Heart right ventricle (tissue), 16 donors: ENCODE data around the gene CDK14. TPM values are rescaled to one million over a fixed set of nuclear protein-coding genes. Genes with fewer than 3 reads are reported as not detected.

Experiments
- ATAC-seq, 8 donors: fragments of 200-7000 bp; cut with Tn5 transposase; one replicate each; pipeline ENCODE4 v1.9.1; 2020; ENCODE audit warnings: mild to moderate bottlenecking in 8 of 8, moderate library complexity in 8 of 8, moderate number of reproducible peaks in 1 of 8
- DNase-seq, 2 donors: peaks; one replicate each; pipeline ENCODE4 v3.0.0-alpha.2; 2020
- H3K27ac ChIP-seq, 10 donors: fragments of 200-600 bp; sonication (generic) in 2 of 10; one replicate each; pipeline versions ENCODE4 v1.5.0 to v1.8.0; 2020 to 2022; ENCODE audit warnings: mild to moderate bottlenecking in 3 of 10
- H3K27me3 ChIP-seq, 7 donors: fragments of 200-600 bp; one replicate each; pipeline ENCODE4 v1.8.0; 2021 to 2022; ENCODE audit warnings: mild to moderate bottlenecking in 2 of 7
- H3K36me3 ChIP-seq, 9 donors: fragments of 200-600 bp; sonication (generic) in 1 of 9; one replicate each; pipeline versions ENCODE4 v1.5.0 to v1.8.0; 2020 to 2022; ENCODE audit warnings: mild to moderate bottlenecking in 2 of 9
- H3K4me1 ChIP-seq, 9 donors: fragments of 200-600 bp; sonication (generic) in 1 of 9; one replicate each; pipeline versions ENCODE4 v1.5.0 to v1.8.0; 2020 to 2022; ENCODE audit warnings: mild to moderate bottlenecking in 4 of 9
- H3K4me3 ChIP-seq, 10 donors: fragments of 200-600 bp; sonication (generic) in 2 of 10; one replicate each; pipeline versions ENCODE4 v1.5.0 to v1.8.0; 2020 to 2022; ENCODE audit warnings: mild to moderate bottlenecking in 7 of 10, moderate library complexity in 2 of 10
- H3K9me3 ChIP-seq, 11 donors: fragments of 200-600 bp in 10 of 11; sonication (generic) in 2 of 11; one replicate each; pipeline versions ENCODE4 v1.5.0 to v1.8.0; 2013 to 2022; ENCODE audit warnings: mild to moderate bottlenecking in 2 of 11, control low read depth in 1 of 11, moderate library complexity in 1 of 11
- CTCF ChIP-seq, 9 donors: fragments of 200-600 bp; sonication (generic) in 2 of 9; IDR thresholded peaks; one replicate each; pipeline versions ENCODE4 v1.5.0 to v1.8.0; 2021 to 2022; ENCODE audit warnings: antibody characterized with exemption in 9 of 9, mild to moderate bottlenecking in 5 of 9, moderate library complexity in 1 of 9
- WGBS, 2 donors: extraction: QIAGEN DNeasy Blood & Tissue Kit; methylation state at CpG; one replicate each; pipeline ENCODE4 v1.1.7; 2013; ENCODE audit warnings: inconsistent platforms in 1 of 2; 5-methylcytosine and 5-hydroxymethylcytosine counted together
- intact Hi-C, 10 donors: fragments of 100-400 bp; cut with DNase I; formaldehyde crosslinking; loops; one replicate each; pipeline versions ENCODE4 v1.11.1 to v1.14.2; 2022
- polyA plus RNA-seq, 2 donors: library from polyadenylated mRNA; stranded (reverse); fragments of 200-250 nt; gene quantifications; one replicate each; pipeline ENCODE4 v1.2.3, GENCODE V29; 2013
- total RNA-seq, 10 donors: library from RNA; stranded (reverse); fragmentation: NEBNext Ultra II Directional in 3 of 10; extraction: Animal tissue kit (Norgen Biotek cat#: 25700) in 3 of 10; gene quantifications; one replicate each; pipeline versions ENCODE4 v1.2.1 to v1.2.4, GENCODE V29; 2021 to 2023
- donor health status: Arrhythmogenic right ventricular cardiomyopathy.
- donor health status: ischemic (EF 13 %, LVEDD 7.1; RV severe dilation, severe dysfunction).
- donor health status: healthy with polysubstance abuse.
- donor health status: DM: no; HTN: yes; CAD: no.
- donor health status: DM: no; HTN: no; CAD: no.
- donor health status: ischemic (EF 25% LVEDD 6.9; RV normal size, moderate dysfunction).
- donor health status: ischemic (EF 25% LVEDD 5.7; RV mildly dilated, moderate dysfunction).
- donor health status: healthy.
- donor health status: DM: yes; HTN: yes; CAD: no.
- donor health status: Ischemic cardiomyopathy.
- donor health status: ischemic (EF 35%, LVEDD 5.7; RV mildly dilated, moderate dysfunction).
- donor health status: nonischemic (EF 11% LVEDD 7.7; RV severe dilation, severe dysfunction).
- donor health status: DM: yes; HTN: yes; CAD: no.
- donor health status: PGD.
- donor health status: ischemic (EF 29% LVEDD 5.4; RV normal size, mild dysfunction).
- donor health status: nonischemic (EF 23%, LVEDD 6.1; RV moderate dilation, normal function).

CDK14 gene
- total and polyA plus RNA-seq, 12 donors: 3.9 to 36.5 (median 21.4) TPM

- intact Hi-C loops: no loop called here
- Histone ChIP-seq H3K4me3 (no peak overlapping the region), H3K36me3 (no peaks in the 10 kb centered on the region), H3K4me1 (peaks cover 0 to 6% (median 0%) of the 10 kb centered on the region in 9 donors), H3K27me3 (no peaks in the 10 kb centered on the region), H3K9me3 (no peaks in the 10 kb centered on the region), H3K27ac (no peak overlapping the region)
- TF ChIP-seq CTCF (IDR thresholded peaks at IDR 0.05): no peak
- 81 to 93% methylated on average over 4 of the region's 4 CpGs for WGBS, 2 donors
- ATAC-seq: no peak
- no peak for DNase-seq
Measured at GRCh38 chr7:91135703-91136430, 539.7 kb downstream of the CDK14 start.

DNA sequence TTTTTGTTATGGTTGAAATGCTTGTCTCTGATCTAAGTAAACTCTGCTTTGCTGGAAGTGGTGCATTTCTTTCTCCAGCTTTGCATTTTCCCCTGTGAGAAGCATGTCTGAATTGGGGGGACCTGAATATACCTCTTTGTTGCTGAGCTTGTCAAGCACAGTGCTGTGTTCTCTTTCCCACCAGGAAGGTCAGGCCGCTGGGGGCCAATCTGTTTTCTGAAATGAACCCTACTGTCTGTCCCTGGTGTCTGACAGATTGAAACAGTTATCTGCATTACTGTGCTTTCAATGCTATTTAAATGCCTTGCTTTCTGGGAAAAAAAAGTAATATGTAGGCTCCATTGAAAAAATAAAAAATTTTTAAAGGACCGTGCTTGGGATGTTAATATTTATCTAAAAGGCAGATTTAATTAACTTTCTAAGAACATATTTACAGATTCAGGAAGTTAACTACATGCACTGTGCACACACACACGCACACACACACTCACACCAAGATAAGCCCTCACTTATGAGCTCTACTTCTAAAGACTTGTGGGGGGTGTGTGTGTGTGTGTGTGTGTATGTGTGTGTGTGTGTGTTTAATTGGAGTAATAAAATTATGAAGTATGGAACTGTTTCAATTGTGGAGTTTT, 541.1 kb downstream of the CDK14 start:
- no peak for TF ChIP-seq CTCF (IDR thresholded peaks at IDR 0.05)
- H3K36me3 ChIP-seq: no peaks in the 10 kb centered on the region
- H3K4me1 ChIP-seq: peaks cover 0 to 6% (median 0%) of the 10 kb centered on the region in 9 donors
- DNase-seq (no peak), ATAC-seq (no peak)
- H3K9me3 ChIP-seq: no peaks in the 10 kb centered on the region
- no peak overlapping the region for H3K27ac ChIP-seq
- 73 to 76% methylated on average over 3 of the region's 3 CpGs for WGBS, 2 donors
- H3K4me3 ChIP-seq: no peak overlapping the region
- no peaks in the 10 kb centered on the region for H3K27me3 ChIP-seq
- intact Hi-C loops: no loop called here

DNA sequence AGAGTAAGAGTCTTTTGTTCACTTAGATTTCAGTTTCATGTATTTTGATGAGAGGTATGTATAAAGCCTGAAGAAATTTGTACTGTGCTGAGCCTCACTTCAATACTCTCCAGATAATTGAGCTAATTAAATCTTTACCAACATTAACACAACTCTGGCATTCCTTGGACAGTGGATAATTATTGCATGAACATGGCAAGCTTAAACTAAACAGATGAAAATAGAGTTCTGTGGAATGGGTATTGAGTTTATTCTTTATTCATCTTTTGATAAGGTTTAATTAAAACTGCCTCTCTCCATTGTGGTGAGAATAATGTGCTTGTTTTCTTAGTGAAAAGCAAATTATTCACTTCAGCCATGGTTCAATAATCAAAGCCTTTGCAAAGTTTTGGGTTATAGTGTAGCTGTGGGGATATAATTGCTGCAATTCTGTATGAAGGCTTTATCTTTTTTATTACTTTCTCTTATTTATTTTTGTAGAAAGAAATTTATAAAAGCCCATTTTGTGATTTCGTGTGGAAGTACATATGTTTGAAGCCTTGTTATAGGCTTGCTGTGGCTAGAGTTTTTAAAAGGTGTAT, 541.8 kb downstream of the CDK14 start:
- 94% methylated on average over 1 of the region's 1 CpG for WGBS, 2 donors

More for the DNA sequence above, 541.8 kb downstream of the CDK14 start:
- Histone ChIP-seq H3K36me3 (no peaks in the 10 kb centered on the region), H3K9me3 (no peaks in the 10 kb centered on the region), H3K4me3 (no peak overlapping the region), H3K27ac (no peak overlapping the region), H3K27me3 (no peaks in the 10 kb centered on the region), H3K4me1 (peaks cover 0 to 6% (median 0%) of the 10 kb centered on the region in 9 donors)
- TF ChIP-seq CTCF (IDR thresholded peaks at IDR 0.05): no peak
- DNase-seq: no peak
- ATAC-seq: no peak
- intact Hi-C loops: no loop called here
